ENCODE measurements around the gene KRTAP12-2.
"Not testable (repeated sequence)": the region's sequence is repeated elsewhere in the genome, so short reads cannot be mapped to it uniquely, and the experiment has no call there.

Gene KRTAP12-2

DNA sequence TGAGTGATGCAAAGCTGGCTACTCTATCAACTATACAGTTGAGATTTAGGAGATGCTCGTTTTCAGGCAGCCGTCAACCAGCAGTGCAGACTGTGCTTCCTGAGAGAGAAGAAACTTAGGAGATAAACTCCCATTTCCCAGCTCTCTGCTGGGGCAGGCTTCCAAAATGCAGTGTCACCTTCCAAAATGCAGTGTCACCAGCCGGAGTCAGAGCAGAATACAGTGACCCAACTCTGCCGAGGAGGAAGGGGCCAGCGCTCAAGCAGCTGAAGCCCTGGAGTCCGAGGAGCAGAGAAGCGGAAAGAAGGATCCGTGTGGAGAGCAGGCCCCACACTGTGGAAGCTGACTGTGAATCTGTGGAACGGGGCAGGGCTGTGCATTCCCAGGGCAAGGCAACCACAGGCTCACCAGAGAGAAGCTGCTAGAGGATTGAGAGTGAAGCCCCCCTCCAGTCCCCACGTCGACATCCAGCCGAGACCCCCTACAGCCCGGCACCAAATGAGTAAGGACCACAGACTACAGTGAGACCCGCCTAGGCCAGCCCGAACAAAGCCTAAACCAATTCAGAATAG lies 15.9 kb upstream of the KRTAP12-2 start:
- no peak for DNase-seq

DNA sequence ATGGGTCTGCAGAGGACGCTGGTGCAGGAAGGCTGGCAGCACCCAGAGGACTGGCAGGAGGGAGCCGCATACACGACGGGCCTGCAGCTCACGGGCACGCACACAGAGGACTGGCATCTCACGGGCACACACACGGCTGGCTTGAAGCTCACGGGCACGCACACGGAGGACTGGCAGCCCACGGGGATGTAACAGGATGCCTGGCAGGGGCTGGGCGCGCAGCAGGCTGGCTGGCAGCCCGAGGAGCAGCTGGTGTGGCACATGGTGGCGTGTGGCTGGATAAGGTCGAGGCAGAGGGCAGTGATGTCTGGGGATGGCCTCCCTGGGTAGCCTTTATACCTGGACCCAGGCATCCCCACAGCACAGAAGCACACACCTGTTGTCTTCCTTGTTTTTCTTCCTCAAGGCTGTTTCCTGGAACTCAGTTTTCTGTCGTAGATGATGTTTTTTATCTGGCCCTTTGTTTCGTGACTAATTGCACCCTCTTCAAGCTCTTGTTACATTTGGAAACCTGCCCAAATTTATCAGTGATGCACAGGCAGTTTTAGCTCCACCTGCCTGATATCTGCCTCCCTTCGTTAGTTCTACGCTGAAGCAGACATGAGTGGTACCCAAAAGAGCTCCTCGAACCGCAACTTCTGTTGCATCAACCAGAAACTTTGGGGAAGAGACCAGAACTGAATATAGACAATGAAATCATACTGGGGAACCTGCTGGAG lies 15.3 kb upstream of the KRTAP12-2 start, which contains the start of gene KRTAP12-1:
KRTAP12-1 (minus strand) TSS at position 303 of the 719 bp plus-strand sequence; CDS start at position 263, 40 bp downstream.
- no peak for DNase-seq

GRCh38 chr21:44681152-44681551 lies 14.4 kb upstream of the KRTAP12-2 start:
- DNase-seq = no peak

- DNase-seq = no peak
Measured at GRCh38 chr21:44677881-44678280, 11.2 kb upstream of the KRTAP12-2 start.

DNA sequence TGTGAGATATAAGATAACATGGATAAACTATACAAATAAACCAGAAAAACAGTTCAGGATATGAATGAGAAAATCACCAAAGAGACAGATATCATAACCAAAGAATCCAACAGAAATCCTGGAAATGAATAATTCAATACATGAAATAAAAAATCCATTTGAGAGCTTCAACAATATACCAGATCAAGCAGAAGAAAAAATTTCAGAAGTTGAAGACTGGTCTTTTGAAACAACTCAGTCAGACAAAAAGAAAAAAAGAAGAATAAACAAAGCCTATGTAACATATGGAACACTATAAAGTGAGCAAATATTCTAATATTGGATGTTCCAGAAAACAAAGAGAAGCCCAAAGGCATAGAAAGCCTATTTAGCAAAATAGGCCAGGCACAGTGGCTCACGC lies 5.2 kb upstream of the KRTAP12-2 start:
- no peak for DNase-seq

GRCh38 chr21:44670642-44671432 lies 4.1 kb upstream of the KRTAP12-2 start:
- DNase-seq = no peak

- no peak for DNase-seq
Measured at GRCh38 chr21:44667612-44668011, 885 bp upstream of the KRTAP12-2 start.

DNA sequence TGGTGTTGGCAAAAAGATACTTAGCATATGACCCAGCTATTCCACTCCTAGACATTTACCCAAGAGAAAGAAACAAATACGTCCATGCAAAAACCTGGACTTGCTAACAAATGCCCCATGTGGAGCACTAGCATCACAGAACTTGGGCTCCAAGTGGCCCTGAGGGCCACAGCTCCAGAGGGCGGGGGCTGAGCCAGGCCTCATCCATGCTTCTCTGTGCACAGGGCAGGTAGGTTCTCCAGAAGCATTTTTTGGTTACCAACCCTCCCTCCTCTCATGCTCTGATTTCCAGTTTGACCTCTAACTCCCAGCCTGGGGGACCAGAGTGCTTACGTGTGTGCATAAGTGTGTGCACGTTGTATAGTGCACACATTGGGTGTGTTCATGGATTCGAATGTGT lies 2.0 kb downstream of the KRTAP12-2 start:
- no peak for DNase-seq

- not testable (repeated sequence) for DNase-seq
Measured at GRCh38 chr21:44661567-44661966, 5.2 kb downstream of the KRTAP12-2 start.

- DNase-seq = no peak
Measured at GRCh38 chr21:44658913-44659595, 7.7 kb downstream of the KRTAP12-2 start.

DNA sequence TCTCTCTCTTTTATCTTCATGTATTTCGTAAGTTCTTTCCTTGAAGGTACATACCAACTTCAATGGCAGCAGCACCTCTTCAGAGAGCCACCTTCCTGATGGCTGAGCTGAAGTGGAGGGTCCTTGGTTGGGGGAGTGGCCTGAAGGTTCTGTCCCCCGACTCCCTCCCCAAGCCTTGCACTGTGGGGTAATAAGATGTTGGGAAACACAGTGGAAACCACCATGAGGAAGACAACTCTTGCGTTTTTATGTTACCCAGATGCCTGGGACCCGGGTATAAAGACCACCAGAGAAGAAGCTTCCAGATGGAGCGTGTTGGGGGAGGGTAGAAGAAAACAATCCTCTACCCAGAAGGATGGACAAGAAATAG lies 8.2 kb downstream of the KRTAP12-2 start:
- no peak for DNase-seq

DNA sequence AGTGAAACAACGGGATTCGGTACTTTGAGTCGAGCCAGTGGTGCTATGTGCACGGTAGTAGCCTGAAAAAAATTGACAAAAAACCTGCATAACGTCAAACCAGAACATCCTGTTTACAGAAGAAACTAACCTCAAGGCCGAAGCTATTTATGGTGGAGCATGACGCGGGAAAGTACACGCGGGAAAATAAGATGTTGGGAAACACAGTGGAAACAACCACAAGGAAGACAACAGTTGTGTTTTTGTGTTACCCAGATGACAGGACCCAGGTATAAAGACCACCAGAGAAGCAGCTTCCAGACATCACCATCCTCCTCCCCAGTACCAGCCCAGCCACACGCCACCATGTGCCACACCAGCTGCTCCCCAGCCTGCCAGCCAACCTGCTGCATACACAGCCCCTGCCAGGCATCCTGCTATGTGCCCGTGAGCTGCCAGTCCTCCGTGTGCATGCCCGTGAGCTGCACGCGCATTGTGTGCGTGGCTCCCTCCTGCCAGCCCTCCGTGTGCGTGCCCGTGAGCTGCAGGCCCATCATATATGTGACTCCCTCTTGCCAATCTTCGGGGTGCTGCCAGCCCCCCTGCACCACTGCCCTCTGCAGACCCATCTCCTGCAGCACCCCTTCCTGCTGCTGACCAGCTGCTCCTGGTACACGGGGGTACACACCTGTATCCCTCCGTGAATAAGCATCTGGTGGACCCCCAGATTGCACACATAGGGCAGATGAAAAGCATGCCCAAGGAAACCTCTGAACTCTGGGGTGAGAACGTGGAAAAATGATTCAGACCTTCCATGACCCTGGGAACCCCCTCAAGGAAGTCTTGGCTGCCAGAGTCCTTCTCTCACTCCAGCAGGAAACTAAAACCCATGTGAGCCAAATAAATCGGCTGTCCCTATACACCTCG lies 8.8 kb downstream of the KRTAP12-2 start, which contains the start of gene KRTAP12-3:
KRTAP12-3 (plus strand) TSS at position 298 of the 906 bp plus-strand sequence; CDS start at position 346, 48 bp downstream.
- DNase-seq = no peak

DNA sequence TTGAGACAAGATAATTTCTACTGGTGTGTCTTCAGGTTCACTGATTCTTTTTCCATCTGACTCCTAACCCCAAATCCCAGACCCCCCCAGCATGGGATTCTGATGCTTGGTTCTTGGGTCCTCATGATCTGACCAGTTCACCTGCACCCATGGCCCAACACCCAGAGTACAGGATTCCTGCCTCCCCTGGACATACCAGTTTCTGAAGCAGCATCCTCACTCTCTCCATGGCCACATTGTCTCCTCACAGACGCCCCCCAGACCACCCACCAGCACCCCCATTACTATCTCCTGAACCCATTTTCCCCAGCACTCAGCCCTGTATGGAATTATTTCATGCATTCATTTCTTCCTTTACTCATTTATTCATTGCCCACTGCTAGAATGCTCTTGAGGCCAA lies 9.9 kb downstream of the KRTAP12-2 start:
- DNase-seq = no peak

- no peak for DNase-seq
Measured at GRCh38 chr21:44654576-44655175, 12.1 kb downstream of the KRTAP12-2 start, which contains the start of gene KRTAP12-4. Gene KRTAP12-4, minus strand, starts transcription at chr21:44654659. Its CDS starts 45 bp downstream, at chr21:44654614.

GRCh38 chr21:44653656-44654575 lies 12.8 kb downstream of the KRTAP12-2 start:
- no peak for DNase-seq

DNA sequence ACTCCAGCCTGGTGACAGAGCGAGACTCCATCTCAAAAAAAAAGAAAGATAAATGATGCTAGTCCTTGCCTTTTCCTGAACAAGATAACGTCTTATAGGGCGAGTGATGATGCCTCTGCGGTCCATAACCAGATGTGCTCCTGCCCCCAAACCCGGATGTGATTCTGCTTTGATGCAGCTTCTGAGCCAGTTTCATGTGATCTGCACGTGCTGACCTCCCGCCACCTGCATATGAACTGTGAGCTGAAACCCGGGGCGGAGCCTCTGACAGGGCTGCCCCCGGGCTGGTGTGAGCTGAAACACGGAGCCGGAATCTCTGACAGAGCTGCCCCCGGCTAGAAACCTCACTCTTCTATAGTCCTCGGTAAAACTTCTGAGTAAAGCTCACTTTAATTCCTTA lies 13.6 kb downstream of the KRTAP12-2 start:
- DNase-seq = no peak

- DNase-seq = no peak
Measured at GRCh38 chr21:44650973-44651675, 15.6 kb downstream of the KRTAP12-2 start.

DNA sequence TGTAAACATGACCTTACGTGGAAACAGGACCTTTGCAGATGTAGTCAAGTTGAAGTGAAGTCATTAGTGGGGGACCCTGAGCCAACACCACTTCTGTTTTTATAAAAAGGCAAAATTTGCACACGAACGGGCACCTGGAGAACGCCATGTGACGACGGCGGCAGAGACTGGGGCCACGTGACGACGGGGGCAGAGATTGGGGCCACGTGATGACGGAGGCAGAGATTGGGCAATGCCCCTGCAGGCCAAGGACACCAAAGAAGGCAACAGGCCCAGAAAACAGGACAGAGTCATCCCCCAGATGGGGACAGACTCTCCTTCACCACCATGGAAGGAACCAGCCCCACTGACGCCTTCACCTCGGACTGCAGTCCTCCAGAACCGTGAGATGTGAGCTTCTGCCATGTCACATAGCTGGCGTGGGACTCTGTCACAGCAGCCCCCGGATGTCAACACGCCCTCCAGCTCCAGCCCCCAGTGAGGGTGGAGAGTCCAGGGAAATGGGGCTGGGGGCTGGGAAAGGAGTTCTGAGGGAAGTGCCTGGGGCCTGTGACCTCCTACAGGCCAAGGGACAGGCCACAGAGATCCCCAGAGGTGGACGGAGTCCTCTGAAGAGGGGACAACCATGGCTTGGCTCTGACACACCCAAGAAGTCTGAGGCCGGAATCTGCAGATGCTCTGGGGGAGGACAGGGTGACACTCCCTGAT lies 16.3 kb downstream of the KRTAP12-2 start:
- DNase-seq = no peak

- no peak for DNase-seq
Measured at GRCh38 chr21:44649521-44650100, 17.1 kb downstream of the KRTAP12-2 start.

All from suppressor macrophage treated with lipopolysaccharide for 1 hour (primary cell).